ENCODE results near the gene OR10H3.

- no peak for TF ChIP-seq POLR2A (IDR thresholded peaks at IDR 0.05)
- TF ChIP-seq CTCF (IDR thresholded peaks at IDR 0.05): no peak
These were observed 22.3 kb downstream of the OR10H3 start for GRCh38 chr19:15759962-15760565.

Data from uterus (tissue), 2 donors.